Glomerular visceral epithelial cell (primary cell): ENCODE measurements around the gene ZNF710.
A peak's percentile ranks its signal among the peaks of the same experiment; 100 is the strongest.

Source experiments
- DNase-seq: peaks from one replicate; pipeline ENCODE4 v3.0.0-alpha.2; 2016; ENCODE audit errors: extremely low spot score

ZNF710 gene

DNA sequence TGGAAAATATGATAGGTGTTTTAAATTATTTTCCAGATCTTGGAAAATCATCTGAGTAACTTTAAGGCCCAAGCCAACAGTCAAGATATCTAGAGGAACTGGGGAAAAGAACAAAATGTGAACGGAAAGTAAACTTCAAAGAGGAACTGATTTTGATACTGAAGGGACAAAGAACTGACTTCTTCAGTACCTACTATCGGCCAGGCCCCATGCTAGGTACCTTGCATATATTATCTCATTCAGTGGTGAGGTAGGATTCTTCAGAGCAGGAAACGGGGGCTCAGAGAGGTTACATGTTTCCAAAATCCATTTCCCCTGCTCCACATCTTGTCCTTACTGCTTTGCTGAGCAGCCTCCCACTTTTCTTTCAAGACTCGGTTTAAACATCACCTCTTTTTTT is 9.8 kb upstream of the ZNF710 start:
- DNase-seq: no peak

GRCh38 chr15:89993349-89993748 is 7.8 kb upstream of the ZNF710 start:
- no peak for DNase-seq

GRCh38 chr15:89997079-89997478 is 4.0 kb upstream of the ZNF710 start:
- DNase-seq: no peak

- peak; percentile 54 for DNase-seq
These were observed 2.9 kb upstream of the ZNF710 start for GRCh38 chr15:89998141-89998661.

- no peak for DNase-seq
These were observed 2.0 kb upstream of the ZNF710 start for GRCh38 chr15:89998923-89999675.

DNA sequence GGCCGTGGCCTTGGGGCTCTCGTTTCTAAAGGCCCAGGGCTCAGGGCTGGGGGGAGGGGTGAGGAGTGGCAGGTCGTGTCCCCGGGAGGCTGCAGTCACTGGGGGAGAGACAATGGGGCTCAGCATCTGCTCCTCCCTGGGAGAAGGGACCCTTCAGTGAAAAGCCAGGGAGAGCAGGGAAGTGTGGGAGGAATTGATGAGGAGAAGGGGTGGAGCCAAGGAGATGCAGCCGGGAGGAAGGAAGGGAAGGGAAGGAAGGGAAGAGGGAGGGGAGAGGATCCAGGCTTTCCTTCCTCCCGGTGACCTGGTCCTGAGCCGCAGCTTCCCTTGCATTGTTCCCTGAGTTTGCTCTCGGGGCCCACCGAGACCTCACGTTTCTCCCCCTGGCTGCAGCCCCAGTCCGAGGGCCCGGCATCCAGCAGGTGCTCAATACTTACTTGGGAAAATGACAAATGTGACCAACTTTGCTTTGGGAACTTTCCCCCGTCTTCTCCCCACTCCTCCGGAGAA is 1.4 kb upstream of the ZNF710 start:
- DNase-seq: no peak

GRCh38 chr15:90000186-90001001 is 730 bp upstream of the ZNF710 start:
- no peak for DNase-seq

DNA sequence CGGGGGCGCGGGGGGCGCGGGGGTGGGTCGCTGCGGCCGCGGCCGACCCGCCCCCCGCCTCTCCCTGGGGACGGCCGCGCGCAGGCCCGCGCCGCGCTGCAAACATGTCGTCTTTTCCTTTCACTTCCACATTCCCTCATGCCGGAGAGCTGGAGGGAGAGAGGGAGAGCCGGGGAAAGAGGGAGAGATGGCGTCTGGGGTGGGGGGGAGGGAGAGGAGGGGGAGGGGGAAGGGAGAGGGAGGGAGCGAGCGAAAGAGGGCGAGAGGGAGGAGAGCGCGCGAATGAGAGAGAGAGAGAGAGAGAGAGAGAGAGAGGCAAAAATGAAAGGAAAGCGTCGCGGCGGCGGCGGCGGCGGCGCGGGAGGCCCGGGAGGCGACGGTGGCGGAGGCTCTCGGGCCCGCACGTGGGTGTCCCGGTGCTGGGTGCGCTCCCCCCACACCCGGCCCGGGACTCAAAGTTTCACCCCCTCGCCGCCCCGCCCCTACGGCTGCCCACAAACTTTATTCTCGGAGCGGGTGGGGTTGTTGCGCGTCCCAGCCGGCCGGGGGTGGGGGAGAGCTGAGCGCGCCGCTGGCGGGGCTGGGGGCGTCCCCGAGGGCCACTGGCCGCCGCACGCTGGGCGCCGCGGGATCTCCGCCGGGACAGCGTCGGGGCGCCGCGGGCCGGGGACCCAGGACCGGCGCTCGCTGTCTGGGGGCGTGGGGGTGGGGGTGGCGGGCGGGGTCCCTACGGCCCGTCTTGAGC is 731 bp downstream of the ZNF710 start:
- peak; percentile 53 for DNase-seq

GRCh38 chr15:90002428-90002844 is 1.3 kb downstream of the ZNF710 start:
- peak; percentile 31 for DNase-seq

DNA sequence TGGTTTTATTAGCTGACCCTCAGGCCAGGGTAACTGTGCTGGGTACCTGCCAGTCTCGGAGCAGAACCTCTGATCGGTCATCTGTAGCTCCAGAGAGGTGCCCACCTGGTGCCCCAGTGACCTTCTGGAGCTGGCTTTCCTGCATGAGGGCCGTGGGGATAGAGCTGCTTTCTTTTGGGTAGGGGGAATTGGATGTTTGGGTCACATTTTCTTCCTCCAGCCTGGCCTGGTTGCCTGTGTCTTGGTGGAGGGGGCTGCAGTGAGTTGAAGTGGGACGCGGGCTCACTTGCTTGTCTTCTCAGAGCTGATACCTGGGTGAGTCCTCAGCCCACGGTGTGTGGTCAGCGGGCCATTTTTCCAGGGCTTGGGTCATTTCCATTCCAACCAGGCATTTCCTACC is 2.6 kb downstream of the ZNF710 start:
- no peak for DNase-seq

DNA sequence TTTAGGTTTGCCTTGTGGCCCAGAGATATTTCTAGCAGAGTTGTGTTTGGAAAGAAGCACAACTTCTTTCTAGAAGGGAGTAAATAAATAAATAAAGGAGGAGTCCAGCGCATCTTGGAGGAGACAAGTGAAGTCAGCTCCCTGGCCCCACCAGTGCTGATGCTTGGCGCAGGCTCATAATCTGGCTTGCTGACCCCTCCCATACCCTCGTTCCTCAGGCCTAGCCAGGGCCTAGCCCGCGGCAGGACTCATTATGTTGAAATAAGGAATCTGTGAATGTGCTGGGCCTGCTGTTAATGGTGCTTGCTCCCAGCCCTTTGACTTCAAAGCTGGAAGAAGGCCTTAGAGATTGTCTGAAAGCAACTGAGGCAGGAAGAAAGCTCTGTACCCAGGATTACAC is 3.1 kb downstream of the ZNF710 start:
- no peak for DNase-seq

DNA sequence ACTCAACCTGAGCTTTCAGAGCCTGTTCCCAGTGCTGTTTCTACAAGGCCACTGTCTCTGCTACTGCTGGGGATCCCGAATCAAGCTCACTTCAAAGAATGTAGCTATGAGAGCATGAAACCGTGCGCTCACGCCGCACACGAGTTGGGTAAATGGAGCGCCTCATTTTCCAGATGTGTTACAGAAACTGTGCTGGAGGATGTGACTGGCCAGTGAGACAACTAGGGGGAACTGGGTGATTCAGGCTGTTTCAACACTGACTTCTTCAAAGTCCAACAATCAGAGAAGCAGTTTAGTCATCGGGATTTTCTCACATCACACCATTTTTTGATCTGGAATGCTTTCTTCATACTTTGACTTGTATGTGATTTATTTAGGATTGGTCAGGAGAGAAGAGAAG is 3.5 kb downstream of the ZNF710 start:
- peak; percentile 68 for DNase-seq

GRCh38 chr15:90006217-90007075 is 5.3 kb downstream of the ZNF710 start:
- no peak for DNase-seq

DNA sequence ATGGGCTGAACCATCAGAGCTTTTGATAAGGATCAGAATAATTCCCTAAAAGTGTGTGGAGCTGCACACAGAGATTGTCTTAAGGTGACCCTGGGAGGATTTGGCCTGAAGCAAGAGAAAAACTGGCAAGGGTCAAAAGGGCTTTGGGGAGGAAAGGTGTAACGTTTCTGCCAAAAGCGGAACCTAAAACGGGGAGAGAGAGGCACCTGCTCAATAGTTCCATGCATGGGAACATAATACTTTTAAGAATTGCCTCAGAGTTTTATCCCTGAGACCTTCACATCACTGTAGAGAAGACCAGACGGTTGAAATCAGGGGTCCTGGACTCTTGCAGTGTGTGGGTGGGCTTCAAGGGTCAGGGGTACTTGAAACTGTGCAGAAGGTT is 5.9 kb downstream of the ZNF710 start:
- no peak for DNase-seq

DNA sequence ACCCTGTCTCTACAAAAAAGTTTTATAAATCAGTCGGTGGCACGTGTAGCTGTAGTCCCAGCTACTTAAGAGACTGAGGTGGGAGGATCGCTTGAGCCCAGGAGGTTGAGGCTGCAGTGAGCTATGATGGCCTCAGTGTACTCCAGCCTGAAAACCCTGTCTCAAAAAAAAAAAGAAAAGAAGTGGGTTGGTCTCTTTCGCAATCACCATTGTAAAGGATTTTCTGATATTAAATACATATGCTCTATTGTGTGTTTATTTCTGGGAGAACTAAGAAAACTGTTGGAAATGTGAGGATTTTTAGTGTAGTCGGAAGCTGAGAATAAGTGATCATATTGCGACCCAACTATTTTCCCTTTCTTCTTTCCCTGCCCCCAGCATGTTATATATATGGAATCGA is 7.5 kb downstream of the ZNF710 start:
- DNase-seq: no peak

DNA sequence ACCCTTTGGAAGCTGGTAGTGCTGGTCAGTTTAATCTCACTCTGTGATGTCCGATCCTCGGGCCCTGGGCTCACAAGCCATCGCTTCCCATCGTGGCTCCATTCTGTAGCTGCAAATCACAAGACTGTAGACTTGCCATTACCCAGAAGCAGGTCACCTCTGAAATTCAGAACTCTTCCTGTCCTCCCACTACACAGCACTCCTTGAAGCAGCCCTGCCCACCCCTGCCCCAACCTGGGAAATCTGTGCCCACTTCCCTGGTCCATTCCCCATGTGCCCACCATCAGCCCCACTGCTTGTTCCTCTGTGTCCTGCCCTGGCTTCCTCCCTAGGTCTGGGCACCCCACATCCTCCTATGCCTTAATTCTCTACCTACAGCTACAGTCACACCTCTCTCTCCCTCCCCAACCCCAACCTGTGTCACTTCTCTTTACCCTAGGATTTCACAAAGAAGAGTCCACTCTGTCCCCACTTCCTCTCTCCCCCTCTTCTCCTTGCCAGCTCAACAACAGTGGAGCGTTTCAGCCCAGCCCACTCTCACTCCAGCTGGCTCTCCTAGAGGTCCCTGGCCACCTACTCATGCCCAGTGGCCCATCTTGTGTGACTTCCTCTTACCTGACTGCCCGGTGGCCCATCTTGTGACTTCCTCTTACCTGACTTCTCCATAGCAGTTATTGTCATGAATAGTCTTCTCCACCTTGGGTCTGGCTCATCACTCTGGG is 8.3 kb downstream of the ZNF710 start:
- DNase-seq: no peak

GRCh38 chr15:90011705-90012104 is 10.6 kb downstream of the ZNF710 start:
- no peak for DNase-seq

DNA sequence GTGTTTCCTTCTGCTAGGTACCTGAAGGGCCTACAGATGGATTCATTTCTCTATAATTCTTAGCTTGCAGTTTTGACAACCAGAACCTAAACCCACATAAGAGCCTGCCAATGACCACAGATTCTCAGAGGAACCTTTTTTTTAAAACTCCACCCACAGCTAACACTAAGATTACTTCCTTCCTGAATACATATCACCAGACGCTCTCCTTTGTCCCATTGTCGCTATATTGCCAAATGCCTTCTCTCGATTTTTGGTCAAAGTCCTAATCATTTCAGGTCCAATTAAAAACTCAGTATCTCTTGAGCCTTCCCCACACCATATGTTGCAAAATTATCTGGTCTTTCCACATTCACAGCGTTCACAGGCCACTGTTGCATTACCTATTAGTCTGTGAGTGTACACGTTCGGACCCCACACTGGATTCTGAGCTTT is 12.4 kb downstream of the ZNF710 start:
- no peak for DNase-seq

DNA sequence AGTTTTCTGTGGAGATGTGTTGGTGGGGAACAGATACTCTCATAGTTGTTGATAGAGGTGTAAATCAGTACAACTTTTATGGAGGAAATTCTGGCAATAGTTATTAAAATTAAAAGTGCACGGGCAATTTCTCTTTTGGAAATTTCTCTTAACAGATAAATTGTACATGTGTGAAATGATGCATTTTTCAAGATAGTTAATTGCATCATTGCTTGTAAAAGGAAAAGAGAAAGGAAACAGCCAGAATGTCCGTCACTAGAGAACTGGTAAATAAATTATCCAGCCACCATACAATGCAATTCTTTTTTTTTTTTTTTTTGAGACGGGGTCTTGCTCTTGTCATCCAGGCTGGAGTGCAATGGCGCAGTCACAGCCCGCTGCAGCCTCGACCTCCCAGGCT is 14.2 kb downstream of the ZNF710 start:
- DNase-seq: no peak

- DNase-seq: no peak
These were observed 14.6 kb downstream of the ZNF710 start for GRCh38 chr15:90015749-90016148.
